Right cardiac atrium (tissue), 5 donors: ENCODE measurements around the gene TMEM176A. TPM values are rescaled to one million over a fixed set of nuclear protein-coding genes. Genes with fewer than 3 reads are reported as not detected.

Source experiments
- ATAC-seq, 2 donors: fragments of 200-7000 bp; cut with Tn5 transposase; one replicate each; pipeline versions ENCODE4 v1.8.0 to v1.9.1; 2020; ENCODE audit warnings: moderate library complexity in 2 of 2, mild to moderate bottlenecking in 1 of 2
- DNase-seq, 3 donors: peaks; one replicate each; pipeline ENCODE4 v3.0.0-alpha.2; 2020
- H3K27ac ChIP-seq: one replicate; pipeline ENCODE4 v1.5.1; 2013; ENCODE audit warnings: mild to moderate bottlenecking, low read length, control low read depth, moderate library complexity
- H3K27me3 ChIP-seq: one replicate; pipeline ENCODE4 v1.6.1; 2013; ENCODE audit not compliant: control insufficient read depth, insufficient read depth
- H3K4me1 ChIP-seq: one replicate; pipeline ENCODE4 v1.6.1; 2013; ENCODE audit warnings: low read length; ENCODE audit not compliant: control insufficient read depth, insufficient read depth
- H3K4me3 ChIP-seq: one replicate; pipeline ENCODE4 v1.5.1; 2013; ENCODE audit warnings: low read length, control low read depth
- H3K9me3 ChIP-seq: one replicate; pipeline ENCODE4 v1.6.1; 2013; ENCODE audit warnings: low read length; ENCODE audit not compliant: control insufficient read depth
- WGBS: extraction: QIAGEN DNeasy Blood & Tissue Kit; methylation state at CpG from one replicate; pipeline ENCODE4 v1.1.7; 2013; 5-methylcytosine and 5-hydroxymethylcytosine counted together
- intact Hi-C, 4 donors: fragments of 100-400 bp; cut with DNase I; formaldehyde crosslinking; loops; one replicate each; pipeline versions ENCODE4 v1.11.0 to v1.14.0; 2022 to 2023
- polyA plus RNA-seq: library from polyadenylated mRNA; stranded (reverse); fragments of 200-250 nt; gene quantifications from one replicate; pipeline ENCODE4 v1.2.3, GENCODE V29; 2013
- total RNA-seq, 4 donors: library from RNA; stranded (reverse); fragmentation: NEBNext Ultra II Directional; extraction: Animal tissue kit (Norgen Biotek cat#: 25700); gene quantifications; one replicate each; pipeline ENCODE4 v1.2.1, GENCODE V29; 2021
- donor health status: healthy with polysubstance abuse.
- donor health status: DM: no; HTN: yes; CAD: no.
- donor health status: DM: no; HTN: no; CAD: no.
- donor health status: DM: no; HTN: yes; CAD: no; lungs with severe emphysema.
- donor health status: DM: yes; HTN: yes; CAD: no.

Gene TMEM176A
- total and polyA plus RNA-seq, 5 donors, result 50.8 to 167 (median 99.0) TPM

- no peak for ATAC-seq
- Histone ChIP-seq H3K4me1 (no peaks in the 10 kb centered on the region), H3K27me3 (no peaks in the 10 kb centered on the region), H3K27ac (no peak overlapping the region), H3K9me3 (no peaks in the 10 kb centered on the region), H3K4me3 (no peak overlapping the region)
- intact Hi-C loops, result no loop called here
- 86% methylated on average over 5 of the region's 5 CpGs for WGBS
- no peak for DNase-seq
Measured at GRCh38 chr7:150850273-150850672, 49.7 kb downstream of the TMEM176A start.

GRCh38 chr7:150851492-150852370, 51.2 kb downstream of the TMEM176A start:
- intact Hi-C loops, result no loop called here
- Histone ChIP-seq H3K4me1 (no peaks in the 10 kb centered on the region), H3K9me3 (no peaks in the 10 kb centered on the region), H3K4me3 (no peak overlapping the region), H3K27ac (no peak overlapping the region), H3K27me3 (no peaks in the 10 kb centered on the region)
- ATAC-seq (no peak), DNase-seq (no peak)
- WGBS, result 82% methylated on average over 19 of the region's 19 CpGs

DNA sequence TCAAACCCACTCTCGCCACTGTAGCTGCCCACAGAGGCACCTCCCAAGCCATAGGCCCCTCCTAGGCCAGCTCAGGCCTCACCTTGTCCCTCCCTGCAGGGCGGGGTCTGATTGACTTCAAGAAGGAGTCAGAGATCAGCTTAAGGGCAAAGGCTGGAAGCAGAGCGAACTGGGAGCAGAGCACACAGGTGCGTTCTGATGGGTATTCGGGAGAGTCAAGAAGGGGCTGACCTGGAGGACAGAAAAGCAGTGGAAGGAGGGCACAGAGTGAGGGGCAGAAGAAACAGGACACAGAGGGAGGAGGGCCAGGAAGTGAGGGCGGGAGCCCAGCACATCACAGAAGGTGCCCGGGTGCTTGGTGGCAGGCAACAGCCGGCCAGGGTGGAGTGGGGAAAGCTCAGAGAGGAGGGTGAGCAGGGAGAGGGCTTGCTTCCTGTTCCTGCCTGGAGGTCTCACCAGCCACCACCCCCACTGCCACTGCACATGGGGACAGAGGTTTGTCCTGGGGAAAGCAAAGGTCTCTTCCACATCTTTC, 51.9 kb downstream of the TMEM176A start, which contains the start of gene AOC1:
AOC1 (plus strand) TSS at position 147 of the 535 bp plus-strand sequence. CDS start 3,954 bp downstream, outside the sequence.
- ATAC-seq, result no peak
- H3K4me3 ChIP-seq, result no peak within 1 kb of the TSS
- no peak within 1 kb of the TSS for H3K27ac ChIP-seq
- intact Hi-C loops, result no loop called here
- H3K9me3 ChIP-seq, result no peaks in the 10 kb centered on the region
- H3K4me1 ChIP-seq, result no peaks in the 10 kb centered on the region
- 68% methylated on average over 8 of the region's 8 CpGs for WGBS
- no peak for DNase-seq
- no peaks in the 10 kb centered on the region for H3K27me3 ChIP-seq

DNA sequence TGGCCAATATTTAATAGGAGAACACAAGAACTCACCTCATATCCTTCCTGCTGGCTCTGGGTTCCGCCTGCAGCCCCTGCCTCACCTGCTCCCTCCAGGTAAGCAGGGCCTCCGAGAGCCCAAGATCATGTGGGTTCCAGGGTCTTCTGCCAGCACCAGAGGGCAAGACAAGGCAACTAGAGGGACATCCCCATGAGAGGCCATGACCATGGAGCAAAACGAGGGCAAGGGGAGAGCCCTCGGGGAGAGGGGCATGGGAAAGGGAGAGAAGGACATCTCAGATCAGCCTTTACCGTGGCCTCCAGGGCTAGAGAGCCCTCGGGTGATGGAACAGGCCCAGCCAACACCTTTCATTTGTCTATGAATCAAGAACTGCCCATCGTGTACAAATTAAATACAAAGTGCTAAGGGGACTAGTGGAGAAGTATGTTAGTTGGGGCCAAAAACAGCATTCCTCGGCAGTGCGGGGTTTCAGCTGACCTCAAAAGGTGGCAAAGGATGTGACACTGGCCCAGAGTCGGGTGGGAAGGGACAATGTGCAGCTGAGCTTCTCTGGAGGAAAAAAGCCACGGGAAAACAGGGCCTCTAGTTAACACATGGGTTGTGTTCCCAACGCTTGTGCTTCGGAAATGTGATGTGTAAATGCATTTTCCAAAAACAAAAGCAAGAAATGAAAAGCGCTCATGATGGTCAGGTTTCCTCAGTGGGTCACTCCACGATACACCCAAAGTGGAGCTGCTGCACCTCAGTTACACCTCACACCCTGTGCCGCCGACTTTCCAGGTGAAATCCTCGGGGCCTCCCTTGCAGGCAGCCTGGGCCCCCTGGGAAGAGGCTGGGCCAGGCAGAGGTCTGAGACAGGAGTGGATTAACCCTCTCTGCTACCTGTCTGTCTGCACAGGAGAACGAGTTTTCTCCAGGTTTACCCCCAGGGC, 53.8 kb downstream of the TMEM176A start:
- ATAC-seq (no peak), DNase-seq (no peak)
- intact Hi-C loops, result no loop called here
- no peak overlapping the region for H3K27ac ChIP-seq
- no peak overlapping the region for H3K4me3 ChIP-seq
- no peaks in the 10 kb centered on the region for H3K9me3 ChIP-seq
- WGBS, result 75% methylated on average over 19 of the region's 19 CpGs
- H3K4me1 ChIP-seq, result no peaks in the 10 kb centered on the region
- H3K27me3 ChIP-seq, result no peaks in the 10 kb centered on the region

Other genes starting within 250 kb of the TMEM176A start
- gene GIMAP4, start 233.4 kb upstream of the TMEM176A start, total RNA-seq, result 10 to 100 TPM; 20.2 to 44.8 (median 24.8) TPM
- gene GIMAP4, start 233.4 kb upstream of the TMEM176A start, polyA plus RNA-seq, result 31.3 TPM
- gene GIMAP6, start 168.4 kb upstream of the TMEM176A start, total RNA-seq, result 10 to 100 TPM; 22.1 to 29.1 (median 22.9) TPM
- 14.6 TPM for gene GIMAP6, start 168.4 kb upstream of the TMEM176A start, polyA plus RNA-seq
- gene GIMAP2, start 115.1 kb upstream of the TMEM176A start, total RNA-seq, result 1 to 10 TPM; 4.5 to 8.3 (median 6.5) TPM
- 4.1 TPM for gene GIMAP2, start 115.1 kb upstream of the TMEM176A start, polyA plus RNA-seq
- 1 to 10 TPM; 3.3 to 6.7 (median 4.5) TPM for gene GIMAP1, start 84.2 kb upstream of the TMEM176A start, total RNA-seq
- gene GIMAP1, start 84.2 kb upstream of the TMEM176A start, polyA plus RNA-seq, result 7.8 TPM
- 10 to 100 TPM in 3 of 4 donors, 1 to 10 TPM in 1; 9.3 to 24.2 (median 11.1) TPM for gene GIMAP5, start 63.4 kb upstream of the TMEM176A start, total RNA-seq
- 22.3 TPM for gene GIMAP5, start 63.4 kb upstream of the TMEM176A start, polyA plus RNA-seq
- gene TMEM176B, start 405 bp upstream of the TMEM176A start, total RNA-seq, result 100 to 1,000 TPM; 101 to 344 (median 237) TPM
- gene TMEM176B, start 405 bp upstream of the TMEM176A start, polyA plus RNA-seq, result 114 TPM
- gene AOC1, start 51.7 kb downstream of the TMEM176A start, total RNA-seq, result under 1 TPM in 2 of 4 donors, not detected in 2; 0.17 to 0.40 TPM
- not detected for gene AOC1, start 51.7 kb downstream of the TMEM176A start, polyA plus RNA-seq
- gene KCNH2, start 177.6 kb downstream of the TMEM176A start, total RNA-seq, result 100 to 1,000 TPM; 113 to 163 (median 126) TPM
- 132 TPM for gene KCNH2, start 177.6 kb downstream of the TMEM176A start, polyA plus RNA-seq
- 10 to 100 TPM; 20.5 to 80.4 (median 24.7) TPM for gene NOS3, start 190.2 kb downstream of the TMEM176A start, total RNA-seq
- gene NOS3, start 190.2 kb downstream of the TMEM176A start, polyA plus RNA-seq, result 13.5 TPM
- under 1 TPM in 2 of 4 donors, not detected in 2; 0.18 to 0.23 TPM for gene ATG9B, start 223.7 kb downstream of the TMEM176A start, total RNA-seq
- 0.43 TPM for gene ATG9B, start 223.7 kb downstream of the TMEM176A start, polyA plus RNA-seq
- gene ABCB8, start 227.7 kb downstream of the TMEM176A start, total RNA-seq, result 10 to 100 TPM; 20.9 to 24.5 (median 23.4) TPM
- gene ABCB8, start 227.7 kb downstream of the TMEM176A start, polyA plus RNA-seq, result 19.6 TPM
- 1 to 10 TPM; 4.0 to 6.5 (median 5.0) TPM for gene ASIC3, start 247.8 kb downstream of the TMEM176A start, total RNA-seq
- gene ASIC3, start 247.8 kb downstream of the TMEM176A start, polyA plus RNA-seq, result 5.3 TPM